ENCODE data around the gene CYTL1. TPM values are rescaled to one million over a fixed set of nuclear protein-coding genes. Genes with fewer than 3 reads are reported as not detected.

Gene CYTL1
- total RNA-seq, 1 donor, result 1.3 TPM

DNA sequence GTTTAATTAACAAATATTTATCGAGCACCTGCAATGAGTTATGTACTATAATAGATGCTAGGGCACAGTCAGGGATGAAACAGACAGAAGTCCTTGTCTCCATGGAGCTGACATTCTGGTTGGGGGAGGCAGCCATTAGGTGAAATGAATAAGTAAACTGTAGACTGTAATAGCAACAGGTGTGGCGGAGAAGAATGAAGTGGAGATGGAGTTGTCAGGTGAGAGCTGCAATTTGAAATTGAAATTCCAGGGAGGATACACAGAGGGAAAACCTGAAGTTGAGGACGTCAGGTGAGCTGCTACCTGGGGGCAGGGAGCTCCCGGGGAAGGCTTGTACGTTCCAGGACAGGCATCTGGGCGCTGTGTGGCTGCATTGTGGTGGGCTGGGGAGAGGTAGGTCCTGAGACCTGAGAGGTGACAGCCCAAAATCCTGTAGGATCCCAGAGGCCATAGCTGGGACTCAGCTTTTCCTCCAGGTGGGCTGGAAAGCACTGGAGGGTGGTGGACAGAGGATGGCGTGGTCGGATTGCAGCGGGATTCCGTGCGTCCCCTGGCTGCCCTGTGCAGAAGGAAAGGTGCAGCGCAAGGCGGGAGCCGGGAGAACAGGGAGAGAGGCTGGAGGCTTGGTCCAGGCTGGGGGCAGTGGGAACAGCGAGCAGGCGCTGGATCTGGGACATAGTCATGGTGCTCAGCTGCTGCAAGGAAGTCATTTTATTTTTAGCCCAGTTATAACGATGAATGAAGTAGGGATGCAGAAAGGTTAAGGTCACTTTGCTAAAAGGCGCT, 24.8 kb downstream of the CYTL1 start:
- DNase-seq (ENCODE audit: low read depth), result no peak
- TF ChIP-seq, protein P1, sequence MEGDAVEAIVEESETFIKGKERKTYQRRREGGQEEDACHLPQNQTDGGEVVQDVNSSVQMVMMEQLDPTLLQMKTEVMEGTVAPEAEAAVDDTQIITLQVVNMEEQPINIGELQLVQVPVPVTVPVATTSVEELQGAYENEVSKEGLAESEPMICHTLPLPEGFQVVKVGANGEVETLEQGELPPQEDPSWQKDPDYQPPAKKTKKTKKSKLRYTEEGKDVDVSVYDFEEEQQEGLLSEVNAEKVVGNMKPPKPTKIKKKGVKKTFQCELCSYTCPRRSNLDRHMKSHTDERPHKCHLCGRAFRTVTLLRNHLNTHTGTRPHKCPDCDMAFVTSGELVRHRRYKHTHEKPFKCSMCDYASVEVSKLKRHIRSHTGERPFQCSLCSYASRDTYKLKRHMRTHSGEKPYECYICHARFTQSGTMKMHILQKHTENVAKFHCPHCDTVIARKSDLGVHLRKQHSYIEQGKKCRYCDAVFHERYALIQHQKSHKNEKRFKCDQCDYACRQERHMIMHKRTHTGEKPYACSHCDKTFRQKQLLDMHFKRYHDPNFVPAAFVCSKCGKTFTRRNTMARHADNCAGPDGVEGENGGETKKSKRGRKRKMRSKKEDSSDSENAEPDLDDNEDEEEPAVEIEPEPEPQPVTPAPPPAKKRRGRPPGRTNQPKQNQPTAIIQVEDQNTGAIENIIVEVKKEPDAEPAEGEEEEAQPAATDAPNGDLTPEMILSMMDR (IDR thresholded peaks at IDR 0.05; ENCODE audit: insufficient read depth, low read depth, low read length), result no peak
- no peak overlapping the region for H3K4me3 ChIP-seq (ENCODE audit: low read depth, low read length)

DNA sequence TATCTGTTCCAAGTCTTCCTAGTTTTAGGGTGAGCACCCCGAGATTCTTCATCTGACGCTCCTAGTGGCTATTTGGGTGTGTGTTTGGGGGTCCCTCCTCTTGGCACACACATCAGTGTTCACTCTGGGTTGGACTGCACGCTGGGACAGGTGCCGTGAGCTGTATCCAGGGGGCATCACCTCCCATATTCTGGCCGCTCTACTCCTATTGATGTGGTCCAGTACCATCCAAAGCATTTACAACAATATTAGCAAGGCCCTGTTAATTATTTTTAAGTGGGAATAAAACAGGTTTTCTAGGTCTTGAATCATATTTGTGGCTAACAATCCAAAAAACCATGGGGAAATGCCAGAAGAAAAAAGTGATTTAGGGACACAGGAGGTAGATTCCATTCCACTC, 26.4 kb downstream of the CYTL1 start:
- DNase-seq (ENCODE audit: low read depth), result no peak
- no peak overlapping the region for H3K4me3 ChIP-seq (ENCODE audit: low read depth, low read length)
- TF ChIP-seq, protein P1 (IDR thresholded peaks at IDR 0.05; ENCODE audit: insufficient read depth, low read depth, low read length), result no peak

DNA sequence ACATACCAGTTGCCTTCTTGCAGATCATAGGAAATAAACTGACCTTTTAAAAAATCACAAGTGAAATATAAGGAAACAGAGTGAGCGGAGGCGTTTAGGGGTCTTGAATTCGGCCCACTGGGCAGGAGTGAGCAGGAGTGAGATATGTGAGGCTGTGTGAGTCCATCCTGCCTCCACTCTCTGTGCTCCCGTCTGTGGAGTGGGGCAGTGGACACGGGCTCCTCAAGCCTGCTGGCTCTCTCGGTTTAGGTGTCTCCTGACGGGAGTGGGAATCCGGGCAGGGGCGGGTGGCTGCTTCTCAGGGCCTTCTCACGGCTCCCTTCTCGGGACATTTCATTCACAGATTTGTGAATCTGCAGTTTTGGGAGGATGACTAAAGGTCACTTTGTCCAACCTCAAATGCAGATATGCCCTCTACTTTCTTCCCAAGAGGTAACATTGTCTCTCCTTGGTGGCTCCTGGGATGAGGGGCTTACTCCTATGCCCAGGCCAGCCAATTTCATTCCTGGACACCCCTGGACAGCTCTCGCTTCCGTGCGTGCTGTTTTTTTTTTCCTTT, 27.6 kb downstream of the CYTL1 start:
- no peak for DNase-seq (ENCODE audit: low read depth)
- TF ChIP-seq, protein P1 (IDR thresholded peaks at IDR 0.05; ENCODE audit: insufficient read depth, low read depth, low read length), result no peak
- H3K4me3 ChIP-seq (ENCODE audit: low read depth, low read length), result no peak overlapping the region

DNA sequence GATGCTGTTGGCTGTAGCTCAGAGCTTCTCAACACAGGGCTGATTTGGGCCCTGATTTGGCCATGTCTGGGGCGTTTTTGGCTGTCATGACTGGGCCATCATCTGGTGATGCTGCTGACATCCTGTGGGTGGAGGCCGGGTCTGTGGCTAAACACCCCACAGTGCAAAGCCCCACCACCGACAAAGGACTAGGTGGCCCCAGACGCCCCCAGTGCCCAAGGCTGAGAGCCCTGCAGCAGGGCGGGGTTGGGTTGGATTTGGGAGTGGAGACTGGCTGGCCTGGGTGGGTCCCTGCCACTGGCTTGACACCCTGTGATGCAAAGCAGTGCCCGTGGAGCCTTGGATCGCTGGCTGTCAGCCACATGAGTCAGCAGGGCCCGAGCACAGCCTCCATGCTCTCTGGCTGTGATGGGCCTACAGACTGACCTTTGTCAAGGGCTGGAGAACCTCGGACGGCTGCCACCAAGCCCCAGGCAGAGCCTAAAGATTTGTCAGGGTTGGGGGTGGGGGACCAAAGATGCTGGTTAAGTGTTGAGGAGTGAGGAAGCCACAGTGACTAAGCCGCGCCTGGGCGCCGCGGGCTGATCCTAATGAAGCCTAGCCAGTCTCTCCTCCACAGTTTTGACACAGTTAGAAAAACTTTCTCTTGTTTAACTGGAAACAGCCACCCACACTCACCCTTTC, 28.3 kb downstream of the CYTL1 start:
- H3K4me3 ChIP-seq (ENCODE audit: low read depth, low read length), result no peak overlapping the region
- DNase-seq (ENCODE audit: low read depth), result peak; percentile 84
- TF ChIP-seq, protein P1 (IDR thresholded peaks at IDR 0.05; ENCODE audit: insufficient read depth, low read depth, low read length), result no peak

DNA sequence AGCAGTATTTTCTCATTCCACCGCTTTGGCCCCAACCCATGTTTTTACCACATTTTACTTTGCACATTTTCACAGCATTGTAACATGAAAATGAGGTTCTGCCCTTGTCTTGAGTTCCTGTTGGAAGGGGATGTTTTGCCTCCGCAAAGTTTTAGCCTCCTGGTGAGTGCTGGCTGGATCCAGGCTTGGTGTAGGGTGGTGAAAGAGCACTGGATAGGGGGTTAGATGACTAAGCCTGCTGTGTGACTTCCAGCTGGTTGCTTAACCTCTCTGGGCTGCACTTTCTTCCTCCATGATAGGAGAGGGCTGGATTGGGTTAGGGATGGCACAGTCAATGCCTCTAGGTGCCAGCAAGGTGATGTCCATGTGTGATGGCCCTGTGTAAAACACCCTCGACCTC, 28.9 kb downstream of the CYTL1 start:
- peak; percentile 7 for DNase-seq (ENCODE audit: low read depth)
- no peak overlapping the region for H3K4me3 ChIP-seq (ENCODE audit: low read depth, low read length)
- TF ChIP-seq, protein P1 (IDR thresholded peaks at IDR 0.05; ENCODE audit: insufficient read depth, low read depth, low read length), result no peak

DNA sequence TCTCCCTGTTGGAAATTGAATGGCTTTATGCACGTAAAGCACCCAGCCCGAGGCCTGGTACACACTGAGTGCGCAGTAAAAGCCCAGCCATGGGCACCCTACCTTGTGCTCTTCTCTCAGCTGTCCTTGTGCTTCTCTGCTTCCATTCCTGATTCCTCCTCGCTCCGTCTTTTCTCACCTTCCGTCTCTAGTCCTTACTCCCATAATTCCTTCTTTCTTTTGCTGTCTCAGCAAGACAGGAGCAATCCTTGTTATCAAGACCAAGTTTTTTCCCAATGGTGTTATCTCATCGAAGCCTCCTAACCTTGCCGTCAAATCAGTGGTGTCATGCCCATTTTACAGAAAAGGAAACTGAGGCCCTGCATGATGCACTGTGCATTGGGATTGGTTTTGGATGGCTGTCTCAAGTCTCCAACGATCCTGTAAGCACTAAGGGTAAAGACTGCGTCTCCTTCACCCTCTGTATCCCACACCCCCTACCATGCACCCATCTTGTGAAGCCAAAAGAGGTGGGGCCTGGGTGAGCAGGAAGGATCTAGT, 30.1 kb downstream of the CYTL1 start:
- H3K4me3 ChIP-seq (ENCODE audit: low read depth, low read length), result no peak overlapping the region
- DNase-seq (ENCODE audit: low read depth), result no peak
- TF ChIP-seq, protein P1 (IDR thresholded peaks at IDR 0.05; ENCODE audit: insufficient read depth, low read depth, low read length), result no peak

Measured in fibroblast of villous mesenchyme (primary cell).